ENCODE results near the gene ROBO1.
A peak's percentile ranks its signal among the peaks of the same experiment; 100 is the strongest.

Gene ROBO1

DNA sequence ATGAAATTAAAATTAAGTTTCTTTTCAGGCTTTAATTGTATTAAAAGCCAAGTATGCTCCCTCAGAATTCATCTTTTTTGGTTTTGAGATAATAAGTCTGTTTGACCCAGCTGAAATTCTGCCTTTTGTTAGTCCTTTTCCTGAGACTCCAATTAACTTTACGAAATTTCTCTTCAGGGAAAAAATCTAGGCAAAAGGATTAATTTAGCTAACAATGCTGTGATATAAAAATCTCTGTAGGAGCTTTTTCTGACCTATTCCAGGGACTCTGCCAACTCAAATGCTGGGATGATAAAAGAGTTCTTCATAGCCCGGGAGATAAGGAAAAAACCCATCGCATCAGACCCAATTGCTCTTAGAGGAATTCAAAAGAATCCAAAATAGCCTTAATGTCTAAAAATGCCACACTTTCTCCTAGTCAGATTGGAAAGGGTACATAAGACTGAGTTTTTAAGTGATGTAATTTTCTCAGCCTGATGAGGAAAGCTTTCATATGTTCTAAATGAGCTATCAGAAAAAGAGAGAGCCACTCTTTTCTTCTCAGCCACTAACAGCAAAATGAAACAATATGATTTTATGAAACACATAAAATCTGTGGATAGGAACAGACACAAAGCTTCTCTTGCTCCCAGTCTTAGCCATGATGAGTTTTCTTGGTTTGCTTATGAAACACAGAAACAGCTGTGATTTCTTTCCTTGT lies 405.1 kb downstream of the ROBO1 start:
- no peak overlapping the region for H3K4me3 ChIP-seq (ENCODE audit: low read depth, low read length)
- no peak for DNase-seq (ENCODE audit: low read depth)
- TF ChIP-seq CTCF (IDR thresholded peaks at IDR 0.05; ENCODE audit: low read depth, low read length, missing control alignments): no peak

DNA sequence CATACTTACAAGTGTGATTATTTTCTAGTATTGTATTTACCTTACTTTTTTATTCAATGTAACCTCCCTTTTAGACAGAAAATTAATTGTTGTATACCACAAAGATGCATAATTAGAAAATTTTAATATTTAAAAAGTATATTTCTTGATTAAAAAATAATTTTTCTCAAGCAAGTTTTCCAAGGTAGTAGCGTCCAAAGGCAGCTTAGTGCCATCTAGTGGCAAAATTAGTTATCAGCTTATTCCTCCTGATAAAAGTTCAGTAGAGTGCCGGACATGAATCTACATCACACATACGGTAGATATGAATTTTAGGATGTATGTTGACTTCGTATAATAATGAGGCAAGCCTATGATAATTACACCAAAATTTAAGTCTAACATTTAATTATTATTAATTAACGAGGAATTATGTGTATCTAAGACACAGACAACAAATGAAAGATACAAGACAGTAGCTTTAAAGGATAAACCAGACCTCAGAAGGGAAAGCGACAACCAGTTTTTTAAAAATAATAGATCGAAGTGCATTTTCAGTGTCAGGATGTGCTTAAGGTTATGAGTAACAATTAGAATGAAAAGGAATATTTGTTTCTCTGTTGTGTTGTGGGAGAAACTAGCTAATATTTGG lies 405.9 kb downstream of the ROBO1 start:
- no peak for DNase-seq (ENCODE audit: low read depth)
- no peak overlapping the region for H3K4me3 ChIP-seq (ENCODE audit: low read depth, low read length)
- peak; percentile 57 for TF ChIP-seq CTCF (IDR thresholded peaks at IDR 0.05; ENCODE audit: low read depth, low read length, missing control alignments)

GRCh38 chr3:79358327-79358726 lies 409.5 kb downstream of the ROBO1 start:
- no peak for TF ChIP-seq CTCF (IDR thresholded peaks at IDR 0.05; ENCODE audit: low read depth, low read length, missing control alignments)
- H3K4me3 ChIP-seq (ENCODE audit: low read depth, low read length): no peak overlapping the region
- no peak for DNase-seq (ENCODE audit: low read depth)

DNA sequence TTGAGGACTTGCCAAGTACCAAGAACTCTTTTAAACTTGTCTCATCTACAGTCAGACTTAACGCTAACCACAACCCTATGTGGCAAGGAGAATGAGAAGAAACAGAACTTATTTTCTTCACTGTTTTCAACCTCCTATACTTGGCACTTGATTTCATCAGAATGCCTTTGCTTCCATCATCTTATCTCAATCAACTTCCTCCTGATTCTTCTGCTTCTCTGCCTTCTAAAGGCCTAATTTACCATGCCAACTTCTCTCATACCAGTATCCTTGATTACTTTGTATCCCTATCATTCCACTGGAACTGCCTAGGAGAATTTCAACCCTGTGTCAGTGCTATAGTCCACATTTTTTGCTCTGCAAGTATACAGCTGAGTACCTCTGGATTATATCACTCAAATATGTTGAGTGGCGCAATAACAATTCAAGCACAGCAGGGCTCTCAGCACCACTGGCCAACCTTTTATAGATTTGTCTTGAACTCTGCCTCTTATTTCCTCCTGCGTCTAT lies 413.6 kb downstream of the ROBO1 start:
- H3K4me3 ChIP-seq (ENCODE audit: low read depth, low read length): no peak overlapping the region
- no peak for TF ChIP-seq CTCF (IDR thresholded peaks at IDR 0.05; ENCODE audit: low read depth, low read length, missing control alignments)
- no peak for DNase-seq (ENCODE audit: low read depth)

- no peak for DNase-seq (ENCODE audit: low read depth)
- TF ChIP-seq CTCF (IDR thresholded peaks at IDR 0.05; ENCODE audit: low read depth, low read length, missing control alignments): no peak
- H3K4me3 ChIP-seq (ENCODE audit: low read depth, low read length): no peak overlapping the region
These were observed 416.1 kb downstream of the ROBO1 start for GRCh38 chr3:79351699-79352098.

GRCh38 chr3:79344876-79345871 lies 422.6 kb downstream of the ROBO1 start:
- no peak overlapping the region for H3K4me3 ChIP-seq (ENCODE audit: low read depth, low read length)
- no peak for DNase-seq (ENCODE audit: low read depth)
- no peak for TF ChIP-seq CTCF (IDR thresholded peaks at IDR 0.05; ENCODE audit: low read depth, low read length, missing control alignments)
